ENCODE results near the gene DNAJC7. TPM values are rescaled to one million over a fixed set of nuclear protein-coding genes. Genes with fewer than 3 reads are reported as not detected.
"Not testable (repeated sequence)": the region's sequence is repeated elsewhere in the genome, so short reads cannot be mapped to it uniquely, and the experiment has no call there.

DNAJC7 gene
- total RNA-seq, 1 donor from 2014 or later = 121 TPM

- H3K27me3 Mint-ChIP-seq; H3K27ac Mint-ChIP-seq; H3K9me3 Mint-ChIP-seq; DNase-seq; H3K4me3 Mint-ChIP-seq; intact Hi-C loops (cut with micrococcal nuclease): not testable (repeated sequence)
- peaks cover 26% of the 10 kb centered on the region for H3K36me3 Mint-ChIP-seq (ENCODE audit: low read depth)
- peaks cover 52% of the 10 kb centered on the region for H3K4me1 Mint-ChIP-seq
Measured at GRCh38 chr17:42013740-42014139, 3.5 kb downstream of the DNAJC7 start.

- DNase-seq; H3K27ac Mint-ChIP-seq; H3K4me3 Mint-ChIP-seq; H3K9me3 Mint-ChIP-seq; H3K27me3 Mint-ChIP-seq; intact Hi-C loops (cut with micrococcal nuclease): not testable (repeated sequence)
- H3K4me1 Mint-ChIP-seq = peaks cover 43% of the 10 kb centered on the region
- peaks cover 26% of the 10 kb centered on the region for H3K36me3 Mint-ChIP-seq (ENCODE audit: low read depth)
Measured at GRCh38 chr17:42012363-42012762, 4.9 kb downstream of the DNAJC7 start.

- Mint-ChIP-seq H3K27ac (peak overlapping the region; percentile 65), H3K4me1 (peaks cover 39% of the 10 kb centered on the region), H3K36me3 (ENCODE audit: low read depth) (peaks cover 23% of the 10 kb centered on the region), H3K9me3 (no peaks in the 10 kb centered on the region), H3K27me3 (no peaks in the 10 kb centered on the region), H3K4me3 (no peak overlapping the region)
- intact Hi-C loops (cut with micrococcal nuclease) = no loop called here
- no peak for DNase-seq
Measured at GRCh38 chr17:42010898-42011516, 6.2 kb downstream of the DNAJC7 start.

GRCh38 chr17:42010266-42010680, 7.0 kb downstream of the DNAJC7 start:
- H3K27ac Mint-ChIP-seq = peak overlapping the region; percentile 65
- H3K27me3 Mint-ChIP-seq; DNase-seq; intact Hi-C loops (cut with micrococcal nuclease); H3K4me3 Mint-ChIP-seq; H3K9me3 Mint-ChIP-seq: not testable (repeated sequence)
- H3K4me1 Mint-ChIP-seq = peaks cover 39% of the 10 kb centered on the region
- H3K36me3 Mint-ChIP-seq (ENCODE audit: low read depth) = peaks cover 23% of the 10 kb centered on the region

- peaks cover 36% of the 10 kb centered on the region for H3K4me1 Mint-ChIP-seq
Measured at GRCh38 chr17:42009170-42009569, 8.1 kb downstream of the DNAJC7 start.

GRCh38 chr17:42005166-42005565, 12.1 kb downstream of the DNAJC7 start:
- no peak for DNase-seq
- Mint-ChIP-seq H3K4me3 (no peak overlapping the region), H3K27me3 (no peaks in the 10 kb centered on the region), H3K27ac (no peak overlapping the region), H3K9me3 (no peaks in the 10 kb centered on the region), H3K4me1 (peaks cover 24% of the 10 kb centered on the region), H3K36me3 (ENCODE audit: low read depth) (peaks cover 38% of the 10 kb centered on the region)
- intact Hi-C loops (cut with micrococcal nuclease) = no loop called here

More at GRCh38 chr17:42009170-42009569, 8.1 kb downstream of the DNAJC7 start:
- intact Hi-C loops (cut with micrococcal nuclease) = no loop called here
- peak overlapping the region; percentile 29 for H3K27ac Mint-ChIP-seq
- no peaks in the 10 kb centered on the region for H3K27me3 Mint-ChIP-seq
- no peak overlapping the region for H3K4me3 Mint-ChIP-seq
- H3K36me3 Mint-ChIP-seq (ENCODE audit: low read depth) = peaks cover 23% of the 10 kb centered on the region
- no peaks in the 10 kb centered on the region for H3K9me3 Mint-ChIP-seq
- DNase-seq = no peak

- H3K4me3 Mint-ChIP-seq = no peak overlapping the region
- peaks cover 38% of the 10 kb centered on the region for H3K36me3 Mint-ChIP-seq (ENCODE audit: low read depth)
- no peak overlapping the region for H3K27ac Mint-ChIP-seq
Measured at GRCh38 chr17:42002792-42003301, 14.4 kb downstream of the DNAJC7 start.

GRCh38 chr17:42002175-42002791, 15.0 kb downstream of the DNAJC7 start:
- Mint-ChIP-seq H3K27ac (no peak overlapping the region), H3K9me3 (no peaks in the 10 kb centered on the region), H3K36me3 (ENCODE audit: low read depth) (peaks cover 40% of the 10 kb centered on the region), H3K4me3 (no peak overlapping the region), H3K27me3 (no peaks in the 10 kb centered on the region), H3K4me1 (peaks cover 19% of the 10 kb centered on the region)
- no peak for DNase-seq
- intact Hi-C loops (cut with micrococcal nuclease) = no loop called here

More at GRCh38 chr17:42002792-42003301, 14.4 kb downstream of the DNAJC7 start:
- H3K9me3 Mint-ChIP-seq = no peaks in the 10 kb centered on the region
- peaks cover 19% of the 10 kb centered on the region for H3K4me1 Mint-ChIP-seq
- DNase-seq = no peak
- intact Hi-C loops (cut with micrococcal nuclease) = no loop called here
- no peaks in the 10 kb centered on the region for H3K27me3 Mint-ChIP-seq

GRCh38 chr17:42001729-42002128, 15.5 kb downstream of the DNAJC7 start:
- Mint-ChIP-seq H3K4me1 (peaks cover 20% of the 10 kb centered on the region), H3K36me3 (ENCODE audit: low read depth) (peaks cover 41% of the 10 kb centered on the region), H3K4me3 (no peak overlapping the region), H3K27me3 (no peaks in the 10 kb centered on the region), H3K9me3 (no peaks in the 10 kb centered on the region), H3K27ac (no peak overlapping the region)
- DNase-seq = no peak
- intact Hi-C loops (cut with micrococcal nuclease) = no loop called here

- Mint-ChIP-seq H3K27ac (no peak overlapping the region), H3K9me3 (no peaks in the 10 kb centered on the region), H3K4me1 (peaks cover 27% of the 10 kb centered on the region)
Measured at GRCh38 chr17:42000413-42001133, 16.7 kb downstream of the DNAJC7 start.

GRCh38 chr17:41998497-41998896, 18.7 kb downstream of the DNAJC7 start:
- peaks cover 58% of the 10 kb centered on the region for H3K36me3 Mint-ChIP-seq (ENCODE audit: low read depth)
- peaks cover 23% of the 10 kb centered on the region for H3K4me1 Mint-ChIP-seq
- H3K9me3 Mint-ChIP-seq = no peaks in the 10 kb centered on the region
- no peak overlapping the region for H3K27ac Mint-ChIP-seq
- no peak overlapping the region for H3K4me3 Mint-ChIP-seq
- no peaks in the 10 kb centered on the region for H3K27me3 Mint-ChIP-seq
- intact Hi-C loops (cut with micrococcal nuclease) = no loop called here
- DNase-seq = no peak

More at GRCh38 chr17:42000413-42001133, 16.7 kb downstream of the DNAJC7 start:
- Mint-ChIP-seq H3K27me3 (no peaks in the 10 kb centered on the region), H3K36me3 (ENCODE audit: low read depth) (peaks cover 51% of the 10 kb centered on the region), H3K4me3 (no peak overlapping the region)
- DNase-seq = no peak
- intact Hi-C loops (cut with micrococcal nuclease) = no loop called here

- Mint-ChIP-seq H3K4me3 (no peak overlapping the region), H3K27me3 (no peaks in the 10 kb centered on the region), H3K4me1 (peaks cover 15% of the 10 kb centered on the region), H3K27ac (no peak overlapping the region), H3K36me3 (ENCODE audit: low read depth) (peaks cover 55% of the 10 kb centered on the region), H3K9me3 (no peaks in the 10 kb centered on the region)
- DNase-seq = no peak
- intact Hi-C loops (cut with micrococcal nuclease) = no loop called here
Measured at GRCh38 chr17:41996855-41997164, 20.4 kb downstream of the DNAJC7 start.

GRCh38 chr17:41992576-41992975, 24.7 kb downstream of the DNAJC7 start:
- Mint-ChIP-seq H3K9me3 (no peaks in the 10 kb centered on the region), H3K36me3 (ENCODE audit: low read depth) (peaks cover 73% of the 10 kb centered on the region), H3K27me3 (no peaks in the 10 kb centered on the region), H3K4me3 (no peak overlapping the region), H3K27ac (no peak overlapping the region), H3K4me1 (peaks cover 11% of the 10 kb centered on the region)
- DNase-seq = no peak
- intact Hi-C loops (cut with micrococcal nuclease) = no loop called here
